DND-41 (cell line): Measurements from ENCODE around the gene CMPK1.

Experiments used
- CTCF ChIP-seq: IDR thresholded peaks from 2 replicates; pipeline ENCODE4 v1.5.1; 2012; ENCODE audit warnings: borderline replicate concordance, low read length, moderate library complexity, mild to moderate bottlenecking; ENCODE audit not compliant: poor library complexity, severe bottlenecking; ENCODE audit errors: extremely low read depth
- EZH2 ChIP-seq: IDR thresholded peaks from 3 replicates; pipeline ENCODE4 v1.6.1; 2012; ENCODE audit warnings: borderline replicate concordance, low read depth, mild to moderate bottlenecking, moderate library complexity, low read length, inconsistent platforms; ENCODE audit not compliant: severe bottlenecking

- TF ChIP-seq CTCF, result no peak
- no peak for TF ChIP-seq EZH2
Measured at GRCh38 chr1:47332779-47333577, 612 bp upstream of the CMPK1 start.
